GM19324 (cell line): Measurements from ENCODE around the gene POLR2J3.
"Not testable (repeated sequence)": the region's sequence is repeated elsewhere in the genome, so short reads cannot be mapped to it uniquely, and the experiment has no call there.

Experiments
- ATAC-seq: cut with Tn5 transposase; IDR thresholded peaks from one replicate; pipeline ENCODE4 v1.9.1; 2021; ENCODE audit warnings: mild to moderate bottlenecking, moderate library complexity; ENCODE audit not compliant: unreplicated experiment, low FRiP score

Gene POLR2J3

DNA sequence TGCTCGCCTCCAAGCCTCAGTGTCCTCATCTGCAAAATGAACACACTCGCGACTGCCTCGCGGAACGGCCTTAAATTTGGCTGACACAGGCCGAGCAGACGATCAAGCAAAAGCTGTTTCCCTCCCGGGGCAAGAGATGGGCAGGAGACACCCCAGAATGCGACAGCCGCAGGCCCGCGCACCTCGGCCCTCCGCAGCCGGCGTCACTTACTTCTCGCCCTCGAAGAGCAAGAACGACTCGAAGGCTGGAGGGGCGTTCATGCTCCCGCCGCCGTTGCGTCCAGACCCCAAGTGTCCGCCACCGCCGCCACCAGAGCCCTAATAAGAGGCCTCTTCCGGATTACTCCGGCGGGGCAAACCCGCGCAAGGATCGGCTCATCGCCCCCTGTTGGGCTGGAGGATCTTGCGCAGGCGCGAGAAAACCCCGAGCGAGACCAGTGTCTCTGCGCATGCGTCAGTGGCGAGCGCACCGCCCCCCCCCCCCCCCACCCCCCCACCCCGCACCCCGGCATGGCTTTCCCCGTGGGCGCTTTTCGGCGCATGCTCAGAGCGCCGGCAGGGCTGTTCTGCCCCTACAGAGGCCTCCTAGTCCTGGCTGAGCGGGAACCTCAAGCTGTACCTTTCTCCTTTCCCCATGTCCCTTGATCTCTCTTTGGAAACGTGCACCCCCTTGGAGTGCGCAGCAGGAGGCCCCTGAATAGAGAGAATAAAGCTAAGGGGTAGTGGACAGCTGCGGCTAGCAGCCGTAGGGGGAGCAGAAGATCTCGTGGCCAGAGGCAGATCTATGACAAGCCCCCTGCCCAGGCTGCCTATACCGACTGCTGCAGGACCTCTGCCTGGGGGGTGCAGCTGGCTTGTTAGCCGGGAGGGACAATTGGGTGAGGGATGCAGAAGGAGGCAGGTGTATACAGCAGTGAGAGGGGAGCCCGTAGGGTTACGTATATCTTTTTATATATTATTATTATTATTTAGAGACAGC, at the start of gene POLR2J3:
Gene POLR2J3, minus strand, starts transcription at position 323 of the 979 bp plus-strand sequence. Its CDS starts 62 bp downstream, at position 261.
- peak; percentile 91 for ATAC-seq

DNA sequence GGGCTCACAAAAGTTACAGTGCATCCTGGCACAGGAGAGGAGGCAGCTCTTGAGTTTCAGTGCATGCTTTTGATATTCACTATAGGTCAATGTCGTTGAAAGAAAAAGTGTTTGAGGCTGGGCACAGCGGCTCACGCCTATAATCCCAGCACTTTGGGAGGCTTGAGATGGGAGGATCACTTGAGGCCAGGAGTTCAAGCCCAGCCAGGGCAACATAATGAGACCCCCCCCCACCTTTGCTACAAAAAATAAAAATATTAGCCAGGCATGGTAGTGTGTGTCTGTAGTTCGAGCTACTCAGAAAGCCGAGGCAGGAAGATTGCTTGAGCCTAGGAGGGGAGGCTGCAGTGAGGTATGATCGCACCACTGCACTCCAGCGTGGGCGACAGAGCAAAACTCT, 45.7 kb upstream of the POLR2J3 start:
- ATAC-seq = not testable (repeated sequence)

DNA sequence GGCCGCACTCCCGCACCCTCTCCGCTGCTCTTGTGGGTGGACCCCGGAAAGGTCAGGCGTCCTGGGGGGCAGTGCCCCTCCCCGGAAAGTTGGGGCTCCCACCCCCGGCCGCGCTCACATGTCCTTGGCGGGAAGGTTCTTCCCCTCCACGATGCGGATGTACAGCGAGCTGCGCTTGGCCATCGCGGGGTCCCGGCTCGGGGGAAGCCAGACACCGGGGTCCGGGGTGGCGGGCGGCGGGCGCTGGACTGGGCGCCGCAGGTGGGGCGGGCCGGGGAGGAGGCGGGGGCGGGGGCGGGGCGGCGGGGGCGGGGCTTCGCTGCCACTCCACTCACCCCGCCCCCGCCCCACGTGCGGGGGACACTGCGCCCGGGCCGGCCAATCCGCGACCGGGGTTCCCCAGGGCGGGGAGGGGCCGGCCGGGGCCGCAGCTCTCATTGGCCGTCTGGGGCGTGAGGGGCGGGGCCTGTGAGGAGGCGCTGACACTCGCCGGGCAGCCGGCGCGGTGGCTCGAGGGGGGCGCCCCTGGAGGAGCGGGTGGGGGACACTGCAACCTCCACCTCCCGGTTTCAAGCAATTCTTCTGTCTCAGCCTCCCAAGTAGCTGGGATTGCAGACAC, 44.2 kb upstream of the POLR2J3 start, which contains the start of gene RASA4:
Gene RASA4, minus strand, starts transcription at position 250 of the 619 bp plus-strand sequence. Its CDS starts 67 bp downstream, at position 183.
- peak; percentile 79 for ATAC-seq

GRCh38 chr7:102615930-102616329, 43.5 kb upstream of the POLR2J3 start:
- not testable (repeated sequence) for ATAC-seq

- not testable (repeated sequence) for ATAC-seq
Observed at GRCh38 chr7:102614873-102615272, 42.5 kb upstream of the POLR2J3 start.

GRCh38 chr7:102614346-102614697, 41.9 kb upstream of the POLR2J3 start:
- peak; percentile 25 for ATAC-seq

- peak; percentile 72 for ATAC-seq
Observed at GRCh38 chr7:102613575-102614345, 41.4 kb upstream of the POLR2J3 start.

DNA sequence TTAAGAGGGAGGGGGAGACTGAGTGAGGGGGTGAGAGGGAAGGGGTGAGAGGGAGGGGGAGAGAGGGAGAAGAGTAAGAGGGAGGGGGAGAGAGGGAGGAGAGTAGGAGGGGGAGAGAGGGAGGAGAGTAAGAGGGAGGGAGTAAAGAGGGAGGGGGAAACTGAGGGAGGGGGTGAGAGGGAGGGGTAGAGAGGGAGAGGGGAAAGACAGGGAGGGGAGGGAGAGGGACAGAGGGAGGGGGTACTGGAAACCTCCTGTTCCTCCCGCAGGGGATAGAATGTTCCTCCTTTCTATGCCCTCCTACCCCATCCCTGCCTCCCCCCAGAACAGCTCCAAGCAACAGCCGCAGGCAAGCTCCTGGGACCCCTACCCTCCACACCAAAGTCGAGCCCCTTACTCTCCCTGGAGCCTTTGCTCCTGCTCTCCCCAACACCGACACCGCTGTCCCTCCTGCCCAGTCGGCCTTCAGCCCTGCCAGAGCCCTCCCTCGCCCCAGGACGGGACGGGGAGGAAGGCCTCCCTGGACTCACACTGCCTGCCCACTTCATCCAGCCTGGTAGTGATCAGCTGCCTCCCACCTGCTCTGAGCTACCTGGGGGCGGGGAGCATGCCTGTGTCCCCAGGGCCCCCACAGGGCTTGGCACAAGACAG, 39.4 kb upstream of the POLR2J3 start:
- not testable (repeated sequence) for ATAC-seq

DNA sequence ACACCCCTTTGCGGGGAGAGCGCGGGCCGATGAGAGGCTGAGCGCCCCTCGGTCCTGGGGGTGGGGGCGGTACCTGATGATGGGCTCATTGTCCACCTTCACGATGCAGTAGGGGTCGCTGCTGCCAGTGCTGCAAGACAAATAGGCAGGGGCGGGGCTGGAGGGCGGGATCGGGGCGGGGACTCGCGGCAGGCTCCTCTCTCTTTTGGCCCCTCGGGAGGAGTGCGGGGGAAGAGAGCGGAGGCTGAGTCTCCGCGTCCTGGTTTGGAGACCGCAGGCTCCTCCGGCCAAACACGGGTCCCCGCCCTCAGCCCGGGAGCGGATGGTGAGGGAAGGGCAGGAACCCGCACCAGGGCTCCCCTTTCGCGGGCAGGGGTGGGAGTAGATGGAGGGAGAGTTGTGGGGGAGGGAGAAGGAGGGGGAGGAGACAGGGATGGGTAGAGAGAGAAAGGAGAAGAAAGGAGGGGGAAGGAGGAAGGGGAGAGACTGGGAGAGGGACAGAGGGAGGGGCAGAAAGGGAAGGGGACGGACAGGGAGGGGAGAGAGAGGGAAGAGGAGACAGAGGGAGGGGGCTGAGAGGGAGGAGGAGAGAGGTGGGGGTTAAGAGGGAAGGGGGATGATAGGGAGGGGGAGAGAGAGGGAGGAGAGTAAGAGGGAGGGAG, 38.8 kb upstream of the POLR2J3 start:
- peak; percentile 21 for ATAC-seq

- not testable (repeated sequence) for ATAC-seq
Observed at GRCh38 chr7:102610441-102610840, 38.1 kb upstream of the POLR2J3 start.

DNA sequence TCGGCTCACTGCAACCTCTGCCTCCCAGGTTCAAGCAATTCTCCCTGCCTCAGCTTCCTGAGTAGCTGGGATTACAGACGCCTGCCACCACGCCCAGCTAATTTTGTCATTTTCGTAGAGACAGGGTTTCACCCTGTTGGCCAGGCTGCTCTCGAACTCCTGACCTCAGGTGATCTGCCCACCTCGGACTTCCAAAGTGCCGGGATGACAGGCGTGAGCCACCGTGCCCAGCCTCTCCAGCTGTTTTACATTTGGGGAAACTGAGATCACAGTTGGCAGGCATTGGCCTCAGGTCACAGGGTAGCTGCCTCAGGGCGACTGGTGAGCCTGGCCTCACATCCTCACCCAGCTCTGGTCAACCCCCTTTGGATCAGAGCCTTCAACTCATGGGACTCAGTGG, 37.4 kb upstream of the POLR2J3 start:
- ATAC-seq = not testable (repeated sequence)

DNA sequence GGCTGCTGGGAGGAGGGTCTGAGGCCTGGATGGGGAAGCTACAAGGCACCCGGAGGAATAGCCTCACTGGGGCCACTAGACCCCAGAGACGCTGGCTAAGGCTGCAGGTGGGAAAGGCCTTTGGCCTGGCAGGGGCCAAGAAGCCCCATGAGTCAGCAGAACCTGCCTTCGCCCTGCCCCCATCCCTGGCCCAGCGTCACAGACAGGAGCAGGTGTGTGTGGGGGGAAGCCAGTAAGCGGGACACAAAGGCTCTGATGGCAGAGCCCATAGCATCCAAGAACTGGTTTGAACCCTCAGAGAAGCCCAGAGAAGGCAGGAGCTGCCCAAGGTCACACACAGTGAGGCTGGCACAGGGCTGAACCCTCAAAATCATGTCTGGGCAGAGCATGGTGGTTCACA, 34.5 kb upstream of the POLR2J3 start:
- not testable (repeated sequence) for ATAC-seq

GRCh38 chr7:102604431-102605145, 32.2 kb upstream of the POLR2J3 start:
- not testable (repeated sequence) for ATAC-seq

DNA sequence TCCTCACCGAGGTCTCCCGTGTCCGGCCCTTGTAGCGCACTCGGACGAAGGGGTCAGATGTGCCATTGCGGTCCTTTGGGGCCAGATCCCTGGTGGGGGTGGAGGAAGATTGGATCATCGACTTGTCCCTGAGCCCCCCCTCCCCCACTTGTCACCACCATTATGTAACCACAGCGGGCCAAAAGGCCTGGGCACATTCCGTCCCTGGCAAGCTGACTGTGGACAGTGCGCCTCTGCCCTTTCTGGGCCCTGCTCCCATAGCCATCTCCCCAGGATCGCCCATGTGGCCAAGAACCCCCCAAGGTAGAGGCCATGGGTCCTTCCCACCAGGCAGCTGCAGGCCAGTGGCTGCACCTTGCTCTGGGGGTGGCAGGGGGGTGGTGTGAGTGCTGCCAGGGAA, 29.9 kb upstream of the POLR2J3 start:
- not testable (repeated sequence) for ATAC-seq

GRCh38 chr7:102599699-102600098, 27.3 kb upstream of the POLR2J3 start:
- not testable (repeated sequence) for ATAC-seq

DNA sequence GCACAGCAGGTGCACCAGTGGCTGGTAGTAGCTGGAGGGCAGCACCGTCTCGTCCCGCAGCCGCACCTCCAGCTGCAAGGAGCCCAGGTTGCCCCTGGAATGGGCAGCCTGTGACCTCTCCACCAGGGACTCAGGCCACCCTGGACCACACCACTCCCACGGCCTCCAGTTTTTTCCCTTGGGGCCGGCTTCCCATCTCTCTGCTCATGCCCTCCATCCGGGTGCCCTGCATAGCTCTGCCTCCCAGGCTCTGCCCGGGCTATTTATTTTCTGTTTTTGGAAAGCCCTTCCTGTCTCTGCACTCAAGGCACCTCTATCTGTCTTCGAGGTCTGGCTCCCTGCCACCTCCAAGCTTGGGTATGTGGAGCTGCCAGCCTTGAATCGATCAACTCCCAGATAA, 23.7 kb upstream of the POLR2J3 start:
- ATAC-seq = not testable (repeated sequence)

GRCh38 chr7:102593637-102594334, 21.4 kb upstream of the POLR2J3 start:
- ATAC-seq = peak; percentile 62

- ATAC-seq = not testable (repeated sequence)
Observed at GRCh38 chr7:102592477-102593019, 20.2 kb upstream of the POLR2J3 start.
